PC-3 (cell line): ENCODE results near the gene FLCN. TPM values are rescaled to one million over a fixed set of nuclear protein-coding genes. Genes with fewer than 3 reads are reported as not detected.

Experiments
- ATAC-seq: fragments of 200-7000 bp; cut with Tn5 transposase; 2 replicates; pipeline ENCODE4 v1.9.1; 2020; ENCODE audit warnings: mild to moderate bottlenecking, moderate library complexity
- BruUV-seq: library from RNA; stranded (reverse); fragments of 400-500 nt; replicated peaks from 2 replicates; lab custom pipeline; 2021; lab: Mats Ljungman, UMichigan
- CTCF ChIA-PET: fragments of 300-600 bp; sonication (Branson Sonifier 250); formaldehyde crosslinking; loops from one replicate; lab custom pipeline; 2022; ENCODE audit warnings: antibody characterized with exemption; lab: Charles Lee
- POLR2A ChIA-PET: fragments of 300-600 bp; sonication (Branson Sonifier 250); formaldehyde crosslinking; loops from one replicate; lab custom pipeline; 2022; ENCODE audit warnings: antibody characterized with exemption; ENCODE audit not compliant: unreplicated experiment; lab: Charles Lee
- DNase-seq: peaks from one replicate; pipeline ENCODE4 v3.0.0-alpha.2; 2015
- H2AFZ ChIP-seq: fragments of 300-600 bp; sonication (generic); 2 replicates; pipeline ENCODE4 v1.6.0; 2016; ENCODE audit warnings: antibody characterized with exemption, low read length
- H3F3A ChIP-seq: fragments of 300-600 bp; sonication (generic); one replicate; pipeline ENCODE4 v1.6.0; 2017; ENCODE audit warnings: antibody characterized with exemption, low read length, control low read depth, mild to moderate bottlenecking; ENCODE audit not compliant: unreplicated experiment
- H3K27ac ChIP-seq: fragments of 300-600 bp; sonication (generic); 2 replicates; pipeline ENCODE4 v1.5.1; 2016; ENCODE audit warnings: mild to moderate bottlenecking, low read length
- H3K27me3 ChIP-seq: fragments of 300-600 bp; sonication (generic); 2 replicates; pipeline ENCODE4 v1.6.1; 2016; ENCODE audit warnings: low read length, mixed read lengths
- H3K36me3 ChIP-seq: fragments of 300-600 bp; sonication (generic); 2 replicates; pipeline ENCODE4 v1.6.1; 2016; ENCODE audit warnings: low read depth, mixed run types, low read length, mixed read lengths
- H3K4me1 ChIP-seq: fragments of 300-600 bp; sonication (generic); 2 replicates; pipeline ENCODE4 v1.5.1; 2016; ENCODE audit warnings: low read length; ENCODE audit not compliant: insufficient read depth
- H3K4me2 ChIP-seq: fragments of 300-600 bp; sonication (generic); 2 replicates; pipeline ENCODE4 v1.6.0; 2016; ENCODE audit warnings: low read length
- H3K4me3 ChIP-seq: fragments of 300-600 bp; sonication (generic); 2 replicates; pipeline ENCODE4 v1.5.1; 2016; ENCODE audit warnings: mild to moderate bottlenecking, low read length, mixed read lengths
- H3K79me2 ChIP-seq: fragments of 300-600 bp; sonication (generic); 2 replicates; pipeline ENCODE4 v1.6.1; 2017; ENCODE audit warnings: low read length, mixed read lengths
- H3K9ac ChIP-seq: fragments of 300-600 bp; sonication (generic); 2 replicates; pipeline ENCODE4 v1.6.0; 2016; ENCODE audit warnings: mild to moderate bottlenecking, low read length
- H3K9me2 ChIP-seq: fragments of 300-600 bp; sonication (generic); replicated peaks from 2 replicates; pipeline ENCODE4 v1.6.1; 2016; ENCODE audit warnings: mixed run types, low read length, mixed read lengths
- H3K9me3 ChIP-seq: fragments of 300-600 bp; sonication (generic); 2 replicates; pipeline ENCODE4 v1.6.1; 2016; ENCODE audit warnings: low read length, mixed read lengths
- H4K20me1 ChIP-seq: fragments of 300-600 bp; sonication (generic); 2 replicates; pipeline ENCODE4 v1.6.1; 2016; ENCODE audit warnings: low read length, mixed read lengths
- EZH2 ChIP-seq: fragments of 300-600 bp; sonication (generic); IDR thresholded peaks from one replicate; pipeline ENCODE4 v1.6.1; 2017; ENCODE audit warnings: antibody characterized with exemption, mild to moderate bottlenecking, low read length; ENCODE audit not compliant: unreplicated experiment
- EZH2phosphoT487 ChIP-seq: fragments of 300-600 bp; sonication (generic); IDR thresholded peaks from 2 replicates; pipeline ENCODE4 v1.6.1; 2018; ENCODE audit warnings: mild to moderate bottlenecking, antibody characterized with exemption, low read length, borderline replicate concordance
- intact Hi-C: fragments of 100-400 bp; cut with micrococcal nuclease; formaldehyde crosslinking; loops from 2 replicates; pipeline ENCODE4 v1.9.0; 2023
- total RNA-seq: library from RNA; depleted of rRNA; stranded (reverse); fragments of >200 nt; gene quantifications from 2 replicates; pipeline ENCODE4 v1.2.3, GENCODE V29; 2014
- TF ChIP-seq, protein P1 (sequence below): fragments of 300-600 bp; sonication (generic); conservative IDR thresholded peaks from 2 replicates; pipeline ENCODE4 v1.5.1; 2017; ENCODE audit warnings: antibody characterized with exemption, low read depth, mild to moderate bottlenecking, low read length

FLCN gene
- total RNA-seq, 1 experiment from 2014 or later, result 30.8 TPM

DNA sequence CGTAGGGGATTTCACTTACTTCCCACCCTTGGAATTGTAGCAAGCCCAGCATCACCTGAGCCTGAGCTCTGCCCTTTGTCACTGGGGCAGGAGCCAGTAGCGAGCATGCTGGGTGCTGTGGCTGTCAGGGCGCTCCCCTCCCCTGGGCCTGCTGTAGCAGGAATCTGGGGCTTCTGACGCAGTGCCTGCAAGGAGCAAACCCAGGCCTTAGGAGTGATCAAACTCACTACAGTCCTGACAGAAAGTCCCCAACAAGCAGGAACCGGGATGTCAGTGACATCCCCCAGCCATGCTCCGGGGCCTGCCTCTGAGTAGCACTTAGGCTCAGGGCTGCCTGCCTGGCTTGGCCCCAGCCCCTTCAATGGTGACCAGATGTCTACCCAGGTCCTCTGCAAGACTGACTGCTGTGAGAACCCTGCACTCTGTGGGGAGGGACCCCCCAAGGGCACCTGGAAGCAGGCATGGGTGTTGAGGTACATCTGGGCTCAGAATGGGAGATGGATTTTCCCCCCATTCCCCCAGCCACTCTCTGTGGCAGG is 54.3 kb downstream of the FLCN start:
- peaks cover 5% of the 10 kb centered on the region for H3F3A ChIP-seq
- H3K27me3 ChIP-seq, result no peaks in the 10 kb centered on the region
- no peaks in the 10 kb centered on the region for H3K9me3 ChIP-seq
- ATAC-seq, result no peak
- ChIA-PET CTCF (no interaction called here), POLR2A (no interaction called here)
- H4K20me1 ChIP-seq, result 0 out of 2 replicates have a peak, but pooled peaks cover 11% of the 10 kb centered on the region
- peaks cover 81% of the 10 kb centered on the region for H3K36me3 ChIP-seq
- intact Hi-C loops, result no loop called here
- peaks cover 12% of the 10 kb centered on the region for H3K4me1 ChIP-seq
- DNase-seq, result no peak
- no TSS peak for BruUV-seq
- H3K9me2 ChIP-seq, result no peaks in the 10 kb centered on the region
- no peak overlapping the region for H3K27ac ChIP-seq
- H3K4me2 ChIP-seq, result no peak overlapping the region
- no peak overlapping the region for H3K9ac ChIP-seq
- no peak overlapping the region for H2AFZ ChIP-seq
- H3K4me3 ChIP-seq, result no peak overlapping the region
- no peaks in the 10 kb centered on the region for H3K79me2 ChIP-seq
- TF ChIP-seq EZH2phosphoT487 (no peak), EZH2 (no peak)

DNA sequence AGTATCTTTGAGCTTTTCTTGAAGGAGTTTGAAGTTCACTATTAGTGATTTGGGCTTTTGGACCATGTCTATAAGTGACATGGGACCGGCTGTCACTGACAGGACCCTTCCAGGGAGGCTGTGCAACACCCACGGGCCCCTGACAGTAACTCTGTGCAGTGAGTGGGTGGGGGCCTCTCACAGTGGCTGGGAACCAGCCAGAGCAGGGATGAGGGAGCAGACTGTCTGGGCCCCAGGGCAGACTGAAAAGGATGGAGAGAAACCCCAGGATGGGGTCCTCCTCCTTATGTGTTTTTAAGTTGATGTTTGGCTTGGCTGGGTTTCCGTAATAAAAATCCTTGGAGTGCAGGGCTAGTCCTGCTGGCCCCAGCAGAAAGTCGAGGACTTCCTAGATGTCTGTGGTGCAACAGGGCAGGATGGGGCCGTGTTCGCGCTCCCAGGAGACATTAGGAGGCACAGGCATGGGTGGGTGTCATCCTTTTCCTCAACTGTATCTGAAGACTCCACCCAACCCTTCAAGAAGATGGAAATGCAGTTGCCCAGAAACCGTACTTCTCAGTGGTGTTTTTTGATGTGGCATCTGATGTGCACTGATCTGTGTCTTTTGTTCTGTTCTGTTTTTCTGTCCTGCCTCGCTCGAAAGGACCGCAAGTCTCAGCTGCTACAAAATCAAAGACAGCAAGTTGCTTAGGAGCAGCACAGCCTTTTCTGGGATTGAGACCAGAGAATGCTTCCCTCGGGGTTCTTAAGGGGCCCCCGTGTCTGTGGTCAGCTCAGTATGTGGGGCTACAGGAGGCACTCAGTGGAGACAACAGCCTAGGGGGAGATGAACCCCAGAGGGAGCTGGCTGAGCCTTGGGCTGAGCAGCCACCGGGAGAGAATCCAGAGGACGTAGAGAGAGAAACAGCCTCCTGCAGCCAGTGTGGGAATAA is 55.0 kb downstream of the FLCN start:
- Histone ChIP-seq H2AFZ (no peak overlapping the region), H3K4me1 (peaks cover 12% of the 10 kb centered on the region), H3K27me3 (no peaks in the 10 kb centered on the region), H4K20me1 (0 out of 2 replicates have a peak, but pooled peaks cover 11% of the 10 kb centered on the region), H3K27ac (no peak overlapping the region), H3K4me3 (no peak overlapping the region), H3K9me2 (no peaks in the 10 kb centered on the region), H3F3A (peaks cover 11% of the 10 kb centered on the region), H3K4me2 (no peak overlapping the region), H3K79me2 (no peaks in the 10 kb centered on the region), H3K9ac (no peak overlapping the region), H3K9me3 (no peaks in the 10 kb centered on the region), H3K36me3 (peaks cover 81% of the 10 kb centered on the region)
- no TSS peak for BruUV-seq
- no peak for DNase-seq
- TF ChIP-seq EZH2phosphoT487 (no peak), EZH2 (no peak)
- TF ChIP-seq, protein P1, sequence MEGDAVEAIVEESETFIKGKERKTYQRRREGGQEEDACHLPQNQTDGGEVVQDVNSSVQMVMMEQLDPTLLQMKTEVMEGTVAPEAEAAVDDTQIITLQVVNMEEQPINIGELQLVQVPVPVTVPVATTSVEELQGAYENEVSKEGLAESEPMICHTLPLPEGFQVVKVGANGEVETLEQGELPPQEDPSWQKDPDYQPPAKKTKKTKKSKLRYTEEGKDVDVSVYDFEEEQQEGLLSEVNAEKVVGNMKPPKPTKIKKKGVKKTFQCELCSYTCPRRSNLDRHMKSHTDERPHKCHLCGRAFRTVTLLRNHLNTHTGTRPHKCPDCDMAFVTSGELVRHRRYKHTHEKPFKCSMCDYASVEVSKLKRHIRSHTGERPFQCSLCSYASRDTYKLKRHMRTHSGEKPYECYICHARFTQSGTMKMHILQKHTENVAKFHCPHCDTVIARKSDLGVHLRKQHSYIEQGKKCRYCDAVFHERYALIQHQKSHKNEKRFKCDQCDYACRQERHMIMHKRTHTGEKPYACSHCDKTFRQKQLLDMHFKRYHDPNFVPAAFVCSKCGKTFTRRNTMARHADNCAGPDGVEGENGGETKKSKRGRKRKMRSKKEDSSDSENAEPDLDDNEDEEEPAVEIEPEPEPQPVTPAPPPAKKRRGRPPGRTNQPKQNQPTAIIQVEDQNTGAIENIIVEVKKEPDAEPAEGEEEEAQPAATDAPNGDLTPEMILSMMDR, result no peak
- ChIA-PET CTCF (no interaction called here), POLR2A (no interaction called here)
- intact Hi-C loops, result no loop called here
- no peak for ATAC-seq

DNA sequence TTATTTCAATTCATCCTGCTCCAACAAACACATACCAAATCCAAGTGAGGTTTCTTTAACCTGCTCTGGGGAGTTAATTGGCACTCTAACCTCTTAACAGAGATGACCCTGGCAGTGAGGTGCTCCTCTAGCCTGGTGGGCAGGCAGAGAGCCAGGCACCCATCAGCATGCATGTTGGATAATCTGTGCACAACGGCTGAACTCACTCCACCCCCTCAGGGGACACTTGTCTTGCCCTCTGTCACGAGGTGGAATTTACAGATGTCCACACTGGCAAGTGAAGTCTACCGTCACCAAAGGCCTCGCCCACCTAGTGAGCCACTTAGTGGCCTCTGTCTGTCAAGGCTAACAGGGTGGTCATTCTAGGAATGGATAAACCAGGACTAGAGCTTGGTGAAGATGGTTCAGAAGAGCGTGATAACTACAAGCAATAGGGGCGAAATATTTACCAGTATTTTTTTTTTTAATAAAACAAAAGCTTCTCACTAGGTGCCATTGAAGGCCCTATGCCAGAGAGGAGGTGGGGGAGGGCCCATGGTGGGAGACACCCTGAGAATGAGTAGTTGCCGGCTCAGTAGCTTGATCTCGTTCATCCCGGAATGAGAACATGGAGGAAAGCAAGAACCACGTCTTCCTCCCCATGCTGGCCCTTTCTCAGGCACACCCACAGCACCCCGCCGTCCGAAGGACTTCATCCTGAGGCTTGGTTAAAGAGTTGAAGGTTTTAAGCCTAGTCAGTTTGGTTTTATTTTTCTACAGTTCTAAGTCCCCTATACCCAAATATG is 56.0 kb downstream of the FLCN start:
- Histone ChIP-seq H3K36me3 (peaks cover 83% of the 10 kb centered on the region), H3K4me1 (peaks cover 7% of the 10 kb centered on the region), H3K4me3 (no peak overlapping the region), H3K27me3 (no peaks in the 10 kb centered on the region), H3K79me2 (no peaks in the 10 kb centered on the region), H3K4me2 (no peak overlapping the region), H3K27ac (no peak overlapping the region), H3F3A (peaks cover 11% of the 10 kb centered on the region), H4K20me1 (0 out of 2 replicates have a peak, but pooled peaks cover 10% of the 10 kb centered on the region), H3K9ac (no peak overlapping the region), H3K9me3 (no peaks in the 10 kb centered on the region), H2AFZ (no peak overlapping the region), H3K9me2 (no peaks in the 10 kb centered on the region)
- ATAC-seq (no peak), DNase-seq (no peak)
- intact Hi-C loops, result no loop called here
- ChIA-PET CTCF (no interaction called here), POLR2A (no interaction called here)
- TF ChIP-seq EZH2 (no peak), EZH2phosphoT487 (no peak)
- TF ChIP-seq, protein P1, result no peak
- BruUV-seq, result no TSS peak
